Measurements from ENCODE around the gene KIAA0513.

KIAA0513 gene

DNA sequence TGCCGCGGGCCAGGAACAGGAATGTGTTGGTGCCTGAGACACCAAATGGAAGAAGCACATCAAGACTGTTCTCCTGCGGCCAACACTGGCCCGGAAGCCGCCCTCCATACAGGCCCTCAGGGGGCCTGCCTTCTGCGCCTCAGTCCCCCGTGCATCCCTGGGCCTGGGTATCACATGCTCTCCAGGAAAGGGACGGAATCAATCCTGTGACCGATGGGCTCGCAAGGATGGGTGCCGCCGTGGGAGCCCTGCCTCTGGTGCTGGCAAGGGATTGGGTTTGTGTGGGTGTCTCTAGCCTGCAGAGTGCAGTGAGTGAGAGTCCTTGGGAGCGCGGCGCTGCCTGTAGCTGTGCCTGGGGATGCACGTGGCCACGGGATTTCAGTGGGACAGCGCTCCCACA lies 65.3 kb downstream of the KIAA0513 start:
- Histone ChIP-seq H3K9me3 (ENCODE audit: control insufficient read depth, low read length) (no peaks in the 10 kb centered on the region), H3K4me3 (ENCODE audit: insufficient read depth, low read depth, low read length, poor library complexity, severe bottlenecking) (no peak overlapping the region), H3K36me3 (ENCODE audit: control insufficient read depth, insufficient read depth, low read length) (no peaks in the 10 kb centered on the region), H3K4me1 (ENCODE audit: control insufficient read depth, insufficient read depth, low read length, poor library complexity, severe bottlenecking) (no peaks in the 10 kb centered on the region), H3K27ac (ENCODE audit: insufficient read depth, low read length, poor library complexity, severe bottlenecking) (no peak overlapping the region), H3K27me3 (replicated peaks; ENCODE audit: control insufficient read depth, insufficient read depth, low read length, poor library complexity, severe bottlenecking) (no peaks in the 10 kb centered on the region)
- DNase-seq = no peak

DNA sequence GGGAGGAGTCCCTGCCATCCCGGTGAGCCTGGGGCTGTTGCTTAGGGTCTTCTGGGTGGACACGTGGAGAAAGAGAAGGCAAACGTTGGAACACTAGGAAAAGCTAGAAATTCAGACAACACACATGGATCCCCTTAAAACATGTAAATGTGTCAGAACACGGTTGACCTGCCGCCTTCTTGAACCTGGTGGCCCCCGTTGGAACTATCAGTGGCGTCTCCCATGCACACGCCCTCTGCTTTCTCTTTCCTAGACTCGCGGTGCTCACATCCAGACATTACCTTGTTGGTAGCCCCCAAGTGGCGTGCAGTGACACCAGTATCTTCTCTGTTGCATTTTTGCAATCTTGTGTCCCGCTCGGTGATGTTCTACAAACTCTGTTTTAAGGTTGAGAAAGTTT lies 66.1 kb downstream of the KIAA0513 start:
- no peaks in the 10 kb centered on the region for H3K27me3 ChIP-seq (replicated peaks; ENCODE audit: control insufficient read depth, insufficient read depth, low read length, poor library complexity, severe bottlenecking)
- H3K9me3 ChIP-seq (ENCODE audit: control insufficient read depth, low read length) = no peaks in the 10 kb centered on the region
- no peak for DNase-seq
- H3K4me3 ChIP-seq (ENCODE audit: insufficient read depth, low read depth, low read length, poor library complexity, severe bottlenecking) = no peak overlapping the region
- H3K36me3 ChIP-seq (ENCODE audit: control insufficient read depth, insufficient read depth, low read length) = no peaks in the 10 kb centered on the region
- no peaks in the 10 kb centered on the region for H3K4me1 ChIP-seq (ENCODE audit: control insufficient read depth, insufficient read depth, low read length, poor library complexity, severe bottlenecking)
- H3K27ac ChIP-seq (ENCODE audit: insufficient read depth, low read length, poor library complexity, severe bottlenecking) = no peak overlapping the region

DNA sequence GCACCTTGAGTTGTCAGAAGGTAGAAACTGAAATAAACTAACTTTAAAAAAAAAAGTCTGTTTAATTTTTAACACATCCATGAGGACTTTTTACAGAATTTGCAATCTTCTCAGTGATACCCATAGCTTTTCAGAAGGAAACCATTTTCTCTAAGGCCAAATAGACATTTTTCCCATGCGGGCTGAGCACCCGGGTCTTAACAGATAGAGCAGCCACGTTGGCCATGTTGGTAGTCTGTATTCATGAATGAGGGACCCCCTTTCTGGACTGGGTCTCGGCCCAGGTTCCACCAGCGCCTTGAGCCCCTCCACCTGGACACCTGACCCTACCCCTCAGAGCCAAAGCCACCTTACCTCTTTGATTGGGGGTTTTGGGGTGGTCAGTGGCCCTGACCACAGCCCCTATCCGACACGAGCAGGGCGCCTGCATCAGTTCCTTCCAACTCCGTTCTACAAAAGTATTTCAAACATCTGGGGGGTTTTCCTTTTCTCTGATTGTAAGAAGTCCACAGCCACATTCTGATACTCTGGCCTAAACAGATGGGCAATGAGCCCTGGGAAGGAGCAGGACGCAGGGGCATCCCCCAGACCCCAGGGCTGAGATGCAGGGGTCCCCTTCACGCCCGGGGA lies 66.7 kb downstream of the KIAA0513 start:
- H3K27ac ChIP-seq (ENCODE audit: insufficient read depth, low read length, poor library complexity, severe bottlenecking) = no peak overlapping the region
- H3K4me1 ChIP-seq (ENCODE audit: control insufficient read depth, insufficient read depth, low read length, poor library complexity, severe bottlenecking) = no peaks in the 10 kb centered on the region
- no peaks in the 10 kb centered on the region for H3K9me3 ChIP-seq (ENCODE audit: control insufficient read depth, low read length)
- no peaks in the 10 kb centered on the region for H3K36me3 ChIP-seq (ENCODE audit: control insufficient read depth, insufficient read depth, low read length)
- no peaks in the 10 kb centered on the region for H3K27me3 ChIP-seq (replicated peaks; ENCODE audit: control insufficient read depth, insufficient read depth, low read length, poor library complexity, severe bottlenecking)
- no peak for DNase-seq
- H3K4me3 ChIP-seq (ENCODE audit: insufficient read depth, low read depth, low read length, poor library complexity, severe bottlenecking) = no peak overlapping the region

DNA sequence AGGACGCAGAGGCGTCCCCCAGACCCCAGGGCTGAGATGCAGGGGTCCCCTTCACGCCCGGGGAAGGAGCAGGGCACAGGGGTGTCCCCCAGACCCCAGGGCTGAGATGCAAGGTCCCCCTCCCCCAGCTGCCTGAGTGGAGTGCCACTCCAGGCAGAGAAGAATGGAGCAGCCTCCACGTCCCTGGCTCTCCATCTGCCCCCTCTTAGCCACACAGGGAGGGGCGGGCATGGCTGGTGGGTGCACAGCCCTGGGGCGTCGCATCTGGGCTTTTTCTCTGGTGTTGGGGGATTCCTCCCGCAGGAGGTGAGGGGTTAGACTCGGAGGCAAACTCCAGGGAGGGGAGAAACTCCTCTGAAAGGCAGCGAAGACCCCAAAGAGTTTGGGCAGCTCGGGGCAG lies 67.2 kb downstream of the KIAA0513 start:
- H3K4me3 ChIP-seq (ENCODE audit: insufficient read depth, low read depth, low read length, poor library complexity, severe bottlenecking) = no peak overlapping the region
- no peaks in the 10 kb centered on the region for H3K36me3 ChIP-seq (ENCODE audit: control insufficient read depth, insufficient read depth, low read length)
- no peaks in the 10 kb centered on the region for H3K27me3 ChIP-seq (replicated peaks; ENCODE audit: control insufficient read depth, insufficient read depth, low read length, poor library complexity, severe bottlenecking)
- DNase-seq = no peak
- no peak overlapping the region for H3K27ac ChIP-seq (ENCODE audit: insufficient read depth, low read length, poor library complexity, severe bottlenecking)
- H3K4me1 ChIP-seq (ENCODE audit: control insufficient read depth, insufficient read depth, low read length, poor library complexity, severe bottlenecking) = no peaks in the 10 kb centered on the region
- H3K9me3 ChIP-seq (ENCODE audit: control insufficient read depth, low read length) = no peaks in the 10 kb centered on the region

DNA sequence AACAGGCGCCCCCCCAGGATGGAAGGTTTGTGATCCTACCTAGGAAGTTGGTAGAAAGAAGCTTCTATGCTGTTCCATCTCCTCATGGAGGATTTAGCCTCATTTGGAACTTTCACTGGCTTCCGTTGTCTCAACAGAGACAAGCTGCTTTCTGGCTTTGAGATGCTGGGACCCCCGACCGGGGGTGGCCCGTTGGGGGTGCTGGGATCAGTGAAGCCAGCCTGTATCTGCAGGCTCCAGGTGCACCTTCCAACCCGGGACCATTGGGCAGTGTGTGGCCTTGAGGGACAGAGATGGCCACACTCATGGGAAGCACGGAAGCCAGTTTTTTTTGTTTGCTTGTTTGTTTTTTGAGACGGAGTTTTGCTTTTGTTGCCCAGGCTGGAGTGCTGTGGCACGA lies 69.3 kb downstream of the KIAA0513 start:
- H3K36me3 ChIP-seq (ENCODE audit: control insufficient read depth, insufficient read depth, low read length) = no peaks in the 10 kb centered on the region
- H3K27ac ChIP-seq (ENCODE audit: insufficient read depth, low read length, poor library complexity, severe bottlenecking) = no peak overlapping the region
- H3K9me3 ChIP-seq (ENCODE audit: control insufficient read depth, low read length) = no peaks in the 10 kb centered on the region
- H3K4me1 ChIP-seq (ENCODE audit: control insufficient read depth, insufficient read depth, low read length, poor library complexity, severe bottlenecking) = no peaks in the 10 kb centered on the region
- H3K27me3 ChIP-seq (replicated peaks; ENCODE audit: control insufficient read depth, insufficient read depth, low read length, poor library complexity, severe bottlenecking) = no peaks in the 10 kb centered on the region
- H3K4me3 ChIP-seq (ENCODE audit: insufficient read depth, low read depth, low read length, poor library complexity, severe bottlenecking) = no peak overlapping the region
- no peak for DNase-seq

DNA sequence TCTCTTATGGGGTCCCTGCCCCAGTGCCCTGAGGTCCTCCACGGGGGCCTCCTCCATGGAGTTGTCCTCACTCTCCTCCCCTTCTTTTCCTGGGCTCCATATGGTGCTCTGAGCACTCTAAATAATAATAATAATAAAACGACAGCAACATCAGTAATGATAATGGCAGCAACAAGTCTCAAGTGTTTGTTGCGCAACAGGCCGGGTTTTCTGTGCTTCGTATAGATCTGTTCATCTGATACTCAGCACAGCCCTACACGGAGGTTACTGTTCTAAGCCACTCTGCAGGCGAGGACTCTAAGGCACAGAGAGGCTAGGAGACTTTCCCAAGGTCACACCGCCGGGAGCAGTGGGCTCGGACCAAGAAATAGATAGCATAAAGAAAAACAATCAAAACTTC lies 71.0 kb downstream of the KIAA0513 start:
- no peak for DNase-seq
- Histone ChIP-seq H3K9me3 (ENCODE audit: control insufficient read depth, low read length) (no peaks in the 10 kb centered on the region), H3K36me3 (ENCODE audit: control insufficient read depth, insufficient read depth, low read length) (no peaks in the 10 kb centered on the region), H3K27me3 (replicated peaks; ENCODE audit: control insufficient read depth, insufficient read depth, low read length, poor library complexity, severe bottlenecking) (no peaks in the 10 kb centered on the region), H3K4me1 (ENCODE audit: control insufficient read depth, insufficient read depth, low read length, poor library complexity, severe bottlenecking) (peaks cover 6% of the 10 kb centered on the region), H3K27ac (ENCODE audit: insufficient read depth, low read length, poor library complexity, severe bottlenecking) (no peak overlapping the region), H3K4me3 (ENCODE audit: insufficient read depth, low read depth, low read length, poor library complexity, severe bottlenecking) (no peak overlapping the region)

DNA sequence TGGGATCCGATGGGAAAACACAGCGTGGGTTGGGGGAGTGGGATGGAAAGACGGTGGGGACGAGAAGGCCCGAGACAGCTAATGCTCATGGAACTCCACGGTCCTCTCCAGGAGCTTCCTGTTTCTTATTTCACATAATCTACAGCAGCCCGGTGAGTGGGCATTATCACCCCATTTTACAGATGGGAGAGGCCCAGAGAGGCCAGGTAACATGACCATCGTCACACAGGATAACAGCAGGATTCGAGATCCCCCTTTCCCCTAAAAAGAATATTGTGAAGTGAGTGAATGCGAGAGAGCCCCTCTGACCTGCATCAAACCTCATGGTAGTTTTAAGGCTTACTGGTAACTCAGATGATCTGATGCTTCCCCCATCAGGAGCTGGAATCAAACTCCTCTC lies 72.7 kb downstream of the KIAA0513 start:
- H3K36me3 ChIP-seq (ENCODE audit: control insufficient read depth, insufficient read depth, low read length) = no peaks in the 10 kb centered on the region
- no peak overlapping the region for H3K27ac ChIP-seq (ENCODE audit: insufficient read depth, low read length, poor library complexity, severe bottlenecking)
- no peaks in the 10 kb centered on the region for H3K9me3 ChIP-seq (ENCODE audit: control insufficient read depth, low read length)
- H3K27me3 ChIP-seq (replicated peaks; ENCODE audit: control insufficient read depth, insufficient read depth, low read length, poor library complexity, severe bottlenecking) = no peaks in the 10 kb centered on the region
- H3K4me1 ChIP-seq (ENCODE audit: control insufficient read depth, insufficient read depth, low read length, poor library complexity, severe bottlenecking) = peaks cover 23% of the 10 kb centered on the region
- no peak for DNase-seq
- H3K4me3 ChIP-seq (ENCODE audit: insufficient read depth, low read depth, low read length, poor library complexity, severe bottlenecking) = no peak overlapping the region

DNA sequence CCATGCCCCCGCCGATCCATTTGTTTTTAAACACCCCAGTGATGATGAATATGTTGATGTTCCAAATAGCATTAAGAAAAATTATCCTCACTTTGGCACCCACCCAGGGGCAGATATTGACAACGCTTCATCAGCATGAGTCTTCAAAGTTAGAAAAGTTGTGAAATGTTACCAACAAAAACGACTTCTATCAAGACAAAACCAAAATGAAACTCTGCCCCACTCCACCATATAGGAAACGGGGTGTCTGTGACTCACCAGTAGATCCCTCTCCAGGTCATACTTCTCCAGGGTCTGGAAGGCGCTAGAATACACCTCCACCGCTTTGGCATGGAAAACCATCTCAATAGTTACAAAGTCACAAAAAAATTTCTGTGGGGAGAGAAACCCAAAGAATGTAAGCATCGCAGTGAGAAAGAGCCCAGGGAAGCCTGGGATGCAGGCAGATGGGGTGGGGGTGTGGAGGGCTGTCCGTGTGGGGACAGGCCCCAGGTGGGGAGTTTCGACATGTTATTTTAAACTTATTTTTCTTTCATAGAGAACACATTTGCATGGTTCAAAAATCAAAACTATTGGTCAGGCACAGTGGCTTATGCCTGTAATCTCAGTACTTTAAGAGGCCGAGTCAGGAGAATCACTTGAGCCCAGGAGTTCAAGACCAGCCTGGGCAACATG lies 74.5 kb downstream of the KIAA0513 start:
- Histone ChIP-seq H3K36me3 (ENCODE audit: control insufficient read depth, insufficient read depth, low read length) (no peaks in the 10 kb centered on the region), H3K4me3 (ENCODE audit: insufficient read depth, low read depth, low read length, poor library complexity, severe bottlenecking) (no peak overlapping the region), H3K9me3 (ENCODE audit: control insufficient read depth, low read length) (no peaks in the 10 kb centered on the region), H3K27me3 (replicated peaks; ENCODE audit: control insufficient read depth, insufficient read depth, low read length, poor library complexity, severe bottlenecking) (no peaks in the 10 kb centered on the region), H3K27ac (ENCODE audit: insufficient read depth, low read length, poor library complexity, severe bottlenecking) (no peak overlapping the region), H3K4me1 (ENCODE audit: control insufficient read depth, insufficient read depth, low read length, poor library complexity, severe bottlenecking) (peaks cover 27% of the 10 kb centered on the region)
- no peak for DNase-seq

DNA sequence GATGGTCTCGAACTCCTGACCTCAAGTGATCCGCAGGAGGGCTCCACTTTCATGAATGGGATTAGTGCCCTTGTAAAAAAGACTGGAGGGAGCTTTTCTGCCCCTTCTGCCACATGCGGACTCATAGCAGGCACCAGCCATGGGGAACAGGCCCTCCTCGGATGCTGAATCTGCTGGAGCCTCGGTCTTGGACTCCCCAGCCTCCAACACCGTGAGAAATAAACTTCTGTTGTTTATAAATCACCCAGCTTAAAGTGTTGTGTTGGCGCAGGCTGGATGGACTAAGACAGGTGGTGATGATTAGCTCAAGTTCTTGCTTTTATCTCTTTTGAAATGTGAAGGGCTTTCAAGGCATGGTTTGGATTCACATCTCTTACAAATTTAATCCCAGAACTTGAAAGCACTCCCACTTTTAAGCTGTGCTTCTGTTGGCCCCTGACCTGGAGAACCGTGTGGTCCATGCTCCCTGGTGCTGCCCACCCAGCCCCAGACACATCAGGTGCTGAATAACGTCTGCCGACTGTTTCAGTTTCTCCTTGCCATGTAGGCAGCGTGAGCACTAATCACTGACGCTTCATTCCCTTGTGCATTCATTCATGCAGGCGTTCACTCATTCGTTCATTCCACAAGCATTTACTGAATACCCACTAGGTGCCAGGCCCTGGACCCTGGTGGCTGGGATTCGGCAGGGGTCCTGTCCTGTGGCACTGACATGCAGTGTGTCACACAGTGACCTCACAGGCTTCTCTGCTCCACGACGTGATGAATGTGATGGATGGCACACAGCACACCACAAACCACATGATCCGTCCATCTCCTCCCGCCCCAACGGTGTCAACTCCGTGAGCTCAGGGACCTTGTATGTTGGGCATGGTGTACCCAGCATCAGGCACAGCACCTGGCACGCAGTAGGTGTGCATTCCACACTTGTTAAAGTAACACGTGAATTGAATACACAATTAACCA lies 75.8 kb downstream of the KIAA0513 start:
- peaks cover 27% of the 10 kb centered on the region for H3K4me1 ChIP-seq (ENCODE audit: control insufficient read depth, insufficient read depth, low read length, poor library complexity, severe bottlenecking)
- H3K27ac ChIP-seq (ENCODE audit: insufficient read depth, low read length, poor library complexity, severe bottlenecking) = no peak overlapping the region
- no peaks in the 10 kb centered on the region for H3K27me3 ChIP-seq (replicated peaks; ENCODE audit: control insufficient read depth, insufficient read depth, low read length, poor library complexity, severe bottlenecking)

DNA sequence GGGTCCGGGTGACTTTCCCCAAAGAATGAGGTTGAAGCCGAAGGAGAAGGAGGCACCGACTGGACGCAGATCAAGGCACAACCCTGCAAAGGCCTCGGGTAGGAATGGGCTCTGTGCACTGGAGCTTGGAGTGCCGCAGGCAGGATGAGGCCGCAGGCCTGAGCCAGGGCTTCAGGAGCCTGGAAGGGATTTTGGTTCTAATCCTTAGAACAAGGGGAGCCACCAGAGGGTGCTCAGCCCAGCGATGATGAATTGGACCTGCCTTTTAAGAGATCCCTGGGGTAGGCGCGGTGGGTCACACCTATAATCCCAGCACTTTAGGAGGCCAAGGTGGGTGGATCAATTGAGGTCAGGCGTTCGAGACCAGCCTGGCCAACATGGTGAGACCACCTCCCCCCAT lies 76.6 kb downstream of the KIAA0513 start:
- DNase-seq = no peak
- no peak overlapping the region for H3K4me3 ChIP-seq (ENCODE audit: insufficient read depth, low read depth, low read length, poor library complexity, severe bottlenecking)
- H3K27ac ChIP-seq (ENCODE audit: insufficient read depth, low read length, poor library complexity, severe bottlenecking) = no peak overlapping the region
- peaks cover 27% of the 10 kb centered on the region for H3K4me1 ChIP-seq (ENCODE audit: control insufficient read depth, insufficient read depth, low read length, poor library complexity, severe bottlenecking)
- H3K27me3 ChIP-seq (replicated peaks; ENCODE audit: control insufficient read depth, insufficient read depth, low read length, poor library complexity, severe bottlenecking) = no peaks in the 10 kb centered on the region
- H3K9me3 ChIP-seq (ENCODE audit: control insufficient read depth, low read length) = no peaks in the 10 kb centered on the region
- no peaks in the 10 kb centered on the region for H3K36me3 ChIP-seq (ENCODE audit: control insufficient read depth, insufficient read depth, low read length)

More for the DNA sequence above, 75.8 kb downstream of the KIAA0513 start:
- no peak for DNase-seq
- no peak overlapping the region for H3K4me3 ChIP-seq (ENCODE audit: insufficient read depth, low read depth, low read length, poor library complexity, severe bottlenecking)
- H3K9me3 ChIP-seq (ENCODE audit: control insufficient read depth, low read length) = no peaks in the 10 kb centered on the region
- no peaks in the 10 kb centered on the region for H3K36me3 ChIP-seq (ENCODE audit: control insufficient read depth, insufficient read depth, low read length)
